Adrenal gland (tissue), 5 donors: ENCODE data around the gene MAGI1.

Experiments used
- POLR2A ChIP-seq, 2 donors: fragments of 450-650 bp; IDR thresholded peaks; one replicate each; pipeline ENCODE4 v1.6.1; 2017; ENCODE audit warnings: antibody characterized with exemption in 2 of 2, mild to moderate bottlenecking in 2 of 2, moderate library complexity in 1 of 2
- TF ChIP-seq, protein P1 (sequence below), 6 experiments: fragments of 450-650 bp in 4 of 6; fragments of 200-600 bp in 2 of 6; sonication (generic) in 1 of 6; IDR thresholded peaks; 1 replicate in 5 of 6; 2 replicates in 1 of 6; pipeline versions ENCODE4 v1.5.1 to v1.8.0; 2016 to 2021; ENCODE audit warnings: antibody characterized with exemption in 6 of 6, mild to moderate bottlenecking in 2 of 6, moderate library complexity in 1 of 6
- donor health status: DM: no; HTN: no; CAD: no.

DNA sequence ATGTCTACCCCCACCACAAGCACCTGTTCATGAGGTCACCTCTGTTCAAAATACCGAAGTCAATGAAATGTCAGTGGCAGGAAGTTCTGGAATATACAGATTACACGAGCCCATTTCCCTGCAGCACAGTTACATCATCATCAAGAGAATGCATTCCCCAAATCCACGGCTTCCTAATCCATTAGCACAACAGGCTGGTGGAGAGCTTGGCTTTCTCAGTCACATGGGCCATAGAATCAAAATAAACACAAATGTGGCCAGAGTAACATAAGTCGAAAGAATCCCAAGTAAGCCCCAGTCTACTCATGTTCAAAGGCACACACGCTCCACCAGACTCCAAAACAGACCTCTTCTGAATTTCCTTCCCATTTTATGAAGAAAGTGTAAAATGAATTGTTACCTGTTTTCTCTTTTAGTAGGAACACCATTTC lies 419.3 kb downstream of the MAGI1 start:
- no peak for TF ChIP-seq POLR2A (IDR thresholded peaks at IDR 0.05)
- TF ChIP-seq, protein P1, sequence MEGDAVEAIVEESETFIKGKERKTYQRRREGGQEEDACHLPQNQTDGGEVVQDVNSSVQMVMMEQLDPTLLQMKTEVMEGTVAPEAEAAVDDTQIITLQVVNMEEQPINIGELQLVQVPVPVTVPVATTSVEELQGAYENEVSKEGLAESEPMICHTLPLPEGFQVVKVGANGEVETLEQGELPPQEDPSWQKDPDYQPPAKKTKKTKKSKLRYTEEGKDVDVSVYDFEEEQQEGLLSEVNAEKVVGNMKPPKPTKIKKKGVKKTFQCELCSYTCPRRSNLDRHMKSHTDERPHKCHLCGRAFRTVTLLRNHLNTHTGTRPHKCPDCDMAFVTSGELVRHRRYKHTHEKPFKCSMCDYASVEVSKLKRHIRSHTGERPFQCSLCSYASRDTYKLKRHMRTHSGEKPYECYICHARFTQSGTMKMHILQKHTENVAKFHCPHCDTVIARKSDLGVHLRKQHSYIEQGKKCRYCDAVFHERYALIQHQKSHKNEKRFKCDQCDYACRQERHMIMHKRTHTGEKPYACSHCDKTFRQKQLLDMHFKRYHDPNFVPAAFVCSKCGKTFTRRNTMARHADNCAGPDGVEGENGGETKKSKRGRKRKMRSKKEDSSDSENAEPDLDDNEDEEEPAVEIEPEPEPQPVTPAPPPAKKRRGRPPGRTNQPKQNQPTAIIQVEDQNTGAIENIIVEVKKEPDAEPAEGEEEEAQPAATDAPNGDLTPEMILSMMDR (IDR thresholded peaks at IDR 0.05): no peak
